Loucy (cell line): ENCODE measurements around the gene AQP12A.
"Not testable (repeated sequence)": the region's sequence is repeated elsewhere in the genome, so short reads cannot be mapped to it uniquely, and the experiment has no call there.

Source experiments
- CTCF ChIP-seq: fragments of 200-600 bp; sonication (generic); conservative IDR thresholded peaks from 2 replicates; pipeline ENCODE4 v1.5.1; 2014; ENCODE audit warnings: mild to moderate bottlenecking, antibody characterized with exemption, low read length
- EZH2phosphoT487 ChIP-seq: fragments of 200-600 bp; IDR thresholded peaks from 2 replicates; pipeline ENCODE4 v1.6.1; 2018; ENCODE audit warnings: antibody characterized with exemption, mild to moderate bottlenecking, moderate library complexity, borderline replicate concordance

GRCh38 chr2:240691631-240692420, at the start of gene AQP12A:
- TF ChIP-seq CTCF, EZH2phosphoT487: not testable (repeated sequence)
